Adrenal gland (tissue), 12 donors: ENCODE measurements around the gene CELF2. TPM values are rescaled to one million over a fixed set of nuclear protein-coding genes. Genes with fewer than 3 reads are reported as not detected.

Experiments
- DNase-seq, 7 donors: peaks; one replicate each; pipeline ENCODE4 v3.0.0-alpha.2; 2019 to 2020
- H3K27ac ChIP-seq, 5 donors: fragments of 200-600 bp; sonication (generic) in 4 of 5; 1 replicate in 3 of 5; 2 replicates in 2 of 5; pipeline versions ENCODE4 v1.5.1 to v1.8.0; 2016 to 2020; ENCODE audit warnings: mild to moderate bottlenecking in 1 of 5
- H3K27me3 ChIP-seq: fragments of 200-600 bp; 2 replicates; pipeline ENCODE4 v1.8.0; 2021
- H3K36me3 ChIP-seq, 2 donors: fragments of 200-600 bp; replicated peaks in 1 of 2; 1 replicate in 1 of 2; 2 replicates in 1 of 2; pipeline versions ENCODE4 v1.5.1 to v1.8.0; 2018 to 2022
- H3K4me1 ChIP-seq, 2 donors: fragments of 200-600 bp; replicated peaks in 1 of 2; 1 replicate in 1 of 2; 2 replicates in 1 of 2; pipeline versions ENCODE4 v1.5.1 to v1.8.0; 2018 to 2021
- H3K4me3 ChIP-seq, 4 donors: fragments of 200-600 bp; sonication (generic) in 3 of 4; one replicate each; pipeline ENCODE4 v1.5.1; 2016 to 2018
- H3K9me3 ChIP-seq, 3 donors: fragments of 200-600 bp; sonication (generic) in 1 of 3; replicated peaks in 1 of 3; 1 replicate in 2 of 3; 2 replicates in 1 of 3; pipeline versions ENCODE4 v1.5.1 to v1.8.0; 2016 to 2021
- CTCF ChIP-seq, 6 experiments: fragments of 450-650 bp in 4 of 6; fragments of 200-600 bp in 2 of 6; sonication (generic) in 1 of 6; IDR thresholded peaks; 1 replicate in 5 of 6; 2 replicates in 1 of 6; pipeline versions ENCODE4 v1.5.1 to v1.8.0; 2016 to 2021; ENCODE audit warnings: antibody characterized with exemption in 6 of 6, mild to moderate bottlenecking in 2 of 6, moderate library complexity in 1 of 6
- POLR2A ChIP-seq, 2 donors: fragments of 450-650 bp; IDR thresholded peaks; one replicate each; pipeline ENCODE4 v1.6.1; 2017; ENCODE audit warnings: antibody characterized with exemption in 2 of 2, mild to moderate bottlenecking in 2 of 2, moderate library complexity in 1 of 2
- WGBS, 4 donors: extraction: QIAGEN DNeasy Blood & Tissue Kit in 2 of 4; methylation state at CpG; one replicate each; pipeline versions ENCODE4 v1.1.5 to v1.1.7; 2013 to 2017; 5-methylcytosine and 5-hydroxymethylcytosine counted together
- intact Hi-C, 2 donors: fragments of 100-400 bp; cut with DNase I; formaldehyde crosslinking; loops; one replicate each; pipeline versions ENCODE4 v1.14.1 to v1.15.0; 2022 to 2023
- polyA plus RNA-seq, 3 donors: library from polyadenylated mRNA; stranded (reverse); fragments of 200-250 nt in 2 of 3; fragments of 350-450 nt in 1 of 3; fragmentation: Illumina TruSeq in 1 of 3; extraction: RNeasy Lipid Tissue Mini Kit (QIAGEN cat#74804) in 1 of 3; gene quantifications; one replicate each; pipeline ENCODE4 v1.2.3, GENCODE V29; 2013 to 2014
- total RNA-seq, 9 donors: library from RNA; depleted of rRNA in 4 of 9; stranded (reverse); fragments of >200 nt in 4 of 9; fragments of 120-200 nt in 1 of 9; fragmentation: NEBNext Ultra II Directional in 1 of 9; extraction: Animal tissue kit (Norgen Biotek cat#: 25700) in 1 of 9; gene quantifications; one replicate each; pipeline versions ENCODE4 v1.1.0 to v1.2.4, GENCODE V29; 2013 to 2023
- donor health status: healthy with polysubstance abuse.
- donor health status: Bipolar disorder and iron deficiency.
- donor health status: DM: yes; HTN: yes; CAD: no.
- donor health status: DM: no; HTN: no; CAD: no.
- donor health status: DM: no; HTN: no; CAD: no.
- donor health status: DM: yes; HTN: yes; CAD: no.

Gene CELF2
- total and polyA plus RNA-seq, 12 donors: 2.7 to 26.0 (median 10.3) TPM

- Histone ChIP-seq H3K36me3 (no peaks in the 10 kb centered on the region), H3K4me3 (no peak overlapping the region)
- 90 to 92% (median 90%) methylated on average over 21 to 26 of the region's 26 CpGs for WGBS, 4 donors
Observed at GRCh38 chr10:11318826-11319598, 301.3 kb downstream of the CELF2 start.

DNA sequence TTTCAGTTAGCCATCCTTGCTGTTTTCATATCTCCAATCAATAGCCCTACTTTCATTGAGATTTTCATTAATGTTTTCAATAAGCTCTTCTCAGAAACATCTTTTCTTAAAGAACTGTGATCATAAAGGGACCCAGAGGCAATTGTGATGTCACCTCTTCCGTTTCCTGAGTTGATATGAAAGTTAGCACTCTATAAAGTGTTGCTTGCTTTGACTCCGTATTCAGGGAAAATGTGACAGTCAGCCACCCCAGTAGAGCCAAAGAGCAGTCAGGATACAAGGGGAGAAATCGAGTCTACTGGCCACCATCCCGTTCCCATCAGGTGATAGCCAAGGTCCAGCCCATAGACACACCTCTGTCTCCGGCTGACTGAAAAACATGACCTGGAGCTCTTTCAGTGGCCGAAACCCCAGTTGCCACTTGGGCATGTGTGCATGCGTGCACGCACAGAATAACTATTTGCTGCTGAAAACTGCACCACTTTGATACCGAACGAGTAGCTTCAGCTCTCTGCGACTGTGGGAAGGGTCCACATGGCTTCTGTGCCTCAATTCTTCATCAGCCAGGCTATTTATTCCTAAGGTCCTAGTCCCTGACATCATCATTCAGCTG, 302.4 kb downstream of the CELF2 start:
- Histone ChIP-seq H3K36me3 (no peaks in the 10 kb centered on the region), H3K9me3 (no peaks in the 10 kb centered on the region), H3K27me3 (no peaks in the 10 kb centered on the region), H3K4me1 (no peaks in the 10 kb centered on the region), H3K27ac (no peak overlapping the region), H3K4me3 (no peak overlapping the region)
- intact Hi-C loops: no loop called here
- WGBS, 4 donors: 79 to 88% (median 85%) methylated on average over 10 to 11 of the region's 11 CpGs
- DNase-seq: no peak
- TF ChIP-seq CTCF (IDR thresholded peaks at IDR 0.05) (no peak), POLR2A (IDR thresholded peaks at IDR 0.05) (no peak)

More at GRCh38 chr10:11318826-11319598, 301.3 kb downstream of the CELF2 start:
- no peaks in the 10 kb centered on the region for H3K9me3 ChIP-seq
- intact Hi-C loops: no loop called here
- H3K4me1 ChIP-seq: no peaks in the 10 kb centered on the region
- no peak for DNase-seq
- no peak overlapping the region for H3K27ac ChIP-seq
- TF ChIP-seq CTCF (IDR thresholded peaks at IDR 0.05) (no peak), POLR2A (IDR thresholded peaks at IDR 0.05) (no peak)
- H3K27me3 ChIP-seq: no peaks in the 10 kb centered on the region

DNA sequence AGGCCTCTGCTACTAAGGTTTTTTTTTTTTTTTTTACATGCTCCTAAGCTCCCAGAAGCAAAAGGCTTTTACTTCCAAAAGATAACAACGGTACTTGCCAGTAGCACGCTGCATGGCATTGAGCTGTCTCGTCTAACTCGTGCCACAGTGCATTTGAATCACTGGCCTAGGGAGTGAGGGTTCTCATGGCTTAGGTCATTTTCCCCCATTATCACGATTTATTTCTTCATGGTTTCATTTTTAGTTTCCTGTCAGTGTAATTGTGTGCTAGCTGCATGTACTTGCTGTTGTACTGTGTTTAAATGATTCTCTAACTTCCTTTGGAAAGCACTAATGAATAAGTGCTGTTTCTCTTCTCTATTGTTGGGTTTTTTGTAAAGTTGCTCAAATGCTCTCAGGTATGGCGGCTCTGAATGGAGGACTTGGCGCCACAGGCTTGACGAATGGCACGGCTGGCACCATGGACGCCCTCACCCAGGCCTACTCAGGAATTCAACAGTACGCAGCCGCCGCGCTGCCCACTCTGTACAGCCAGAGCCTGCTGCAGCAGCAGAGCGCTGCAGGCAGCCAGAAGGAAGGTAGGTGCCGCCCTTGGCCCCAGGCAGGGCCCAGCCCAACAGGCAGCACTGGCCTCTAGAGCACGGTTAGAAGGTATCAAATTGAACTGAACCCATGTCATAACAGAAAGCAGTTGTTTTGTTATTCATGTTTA, 303.3 kb downstream of the CELF2 start:
- DNase-seq: no peak
- H3K4me1 ChIP-seq: no peaks in the 10 kb centered on the region
- no peaks in the 10 kb centered on the region for H3K9me3 ChIP-seq
- intact Hi-C loops: no loop called here
- no peak overlapping the region for H3K27ac ChIP-seq
- WGBS, 4 donors: 83 to 89% (median 88%) methylated on average over 17 of the region's 17 CpGs
- no peak for TF ChIP-seq CTCF (IDR thresholded peaks at IDR 0.05)
- TF ChIP-seq POLR2A (IDR thresholded peaks at IDR 0.05): no peak
- H3K4me3 ChIP-seq: no peak overlapping the region
- no peaks in the 10 kb centered on the region for H3K27me3 ChIP-seq
- no peaks in the 10 kb centered on the region for H3K36me3 ChIP-seq

- H3K9me3 ChIP-seq: no peaks in the 10 kb centered on the region
- H3K4me3 ChIP-seq: no peak overlapping the region
- H3K27ac ChIP-seq: no peak overlapping the region
- H3K27me3 ChIP-seq: no peaks in the 10 kb centered on the region
- H3K36me3 ChIP-seq: no peaks in the 10 kb centered on the region
- WGBS, 4 donors: 80 to 100% (median 89%) methylated on average over 1 of the region's 1 CpG
- intact Hi-C loops: no loop called here
- TF ChIP-seq CTCF (IDR thresholded peaks at IDR 0.05): no peak
- TF ChIP-seq POLR2A (IDR thresholded peaks at IDR 0.05): no peak
- H3K4me1 ChIP-seq: no peaks in the 10 kb centered on the region
- no peak for DNase-seq
Observed at GRCh38 chr10:11322698-11323097, 305.0 kb downstream of the CELF2 start.
